Activated effector memory CD4-positive, alpha-beta T cell treated with Interleukin-2 at 50 U/mL for 16 hours (primary cell): Measurements from ENCODE around the gene FGGY.

ENCODE experiments used
- DNase-seq: peaks from one replicate; pipeline ENCODE4 v3.0.0-alpha.2; 2020

FGGY gene

GRCh38 chr1:59354709-59355337 is 57.9 kb downstream of the FGGY start:
- DNase-seq, result no peak

- DNase-seq, result no peak
These were observed 58.5 kb downstream of the FGGY start for GRCh38 chr1:59355361-59355760.

GRCh38 chr1:59356627-59357026 is 59.7 kb downstream of the FGGY start:
- no peak for DNase-seq

DNA sequence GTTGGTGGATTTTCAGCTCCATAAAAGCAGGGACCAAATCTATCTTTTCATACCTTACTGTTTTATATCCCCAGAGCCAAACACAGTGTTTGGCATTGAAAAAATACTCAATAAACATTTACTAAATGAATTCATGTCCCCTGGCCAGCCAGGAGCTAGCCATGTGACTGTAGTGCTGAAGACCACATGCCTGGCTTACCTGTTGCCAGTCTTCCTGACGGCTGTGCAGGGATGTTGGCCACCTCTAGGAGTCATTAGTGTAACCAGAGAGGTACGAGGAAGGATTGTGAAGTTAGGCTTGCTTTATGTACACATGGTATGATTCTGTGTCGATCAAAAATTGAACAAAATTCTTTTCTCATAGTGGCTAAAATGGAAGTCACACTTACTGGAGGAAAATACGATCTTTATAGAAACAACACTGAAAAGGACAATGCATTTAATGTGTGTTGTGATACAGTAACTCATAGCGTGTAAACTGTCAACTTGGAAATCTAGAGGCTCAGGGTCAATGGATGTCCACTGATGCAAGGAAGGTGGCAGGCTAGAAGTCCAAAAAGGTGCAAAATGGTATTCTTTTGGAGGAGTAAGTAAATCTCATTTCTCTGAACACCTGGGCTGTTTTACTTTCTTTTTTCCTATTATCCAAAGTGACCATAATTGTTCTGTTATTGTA is 60.9 kb downstream of the FGGY start:
- DNase-seq, result no peak

DNA sequence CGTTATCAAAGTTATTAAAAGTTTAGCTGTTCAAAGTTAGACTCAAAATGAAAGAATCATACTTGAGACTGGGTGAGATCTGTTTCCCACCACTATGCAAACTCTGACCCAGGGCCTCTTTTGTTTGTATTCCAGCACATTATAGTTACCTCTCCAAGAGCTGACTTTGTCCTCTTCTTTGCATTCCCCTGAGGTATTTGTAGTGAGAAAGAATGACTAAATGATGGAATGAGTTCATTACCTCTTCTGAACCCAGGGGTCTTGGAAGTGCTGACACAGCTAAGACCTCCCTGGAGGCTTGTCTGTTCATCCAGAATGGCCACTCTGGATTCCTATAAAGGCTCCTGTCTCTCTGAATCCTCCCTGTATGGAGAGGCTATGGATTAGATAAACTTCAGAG is 62.4 kb downstream of the FGGY start:
- no peak for DNase-seq

DNA sequence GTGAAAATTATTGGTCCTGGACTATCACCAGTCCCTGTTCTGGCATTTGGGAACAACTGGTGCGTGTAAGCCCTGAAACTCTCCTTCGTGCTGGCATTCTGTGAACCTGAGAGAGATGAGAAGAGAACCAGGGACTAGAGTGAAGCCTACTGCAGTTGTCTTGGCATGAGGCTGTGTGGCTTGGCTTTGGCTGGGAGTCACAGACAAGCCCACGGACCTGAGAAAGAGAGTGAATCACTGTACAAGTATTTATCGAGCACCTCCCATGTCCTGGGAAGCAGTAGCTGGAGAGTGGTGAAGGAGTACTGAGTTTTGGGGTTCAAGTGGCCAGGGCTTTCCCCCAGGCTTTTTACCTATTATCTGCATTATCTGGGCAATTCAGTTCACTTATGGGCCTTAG is 63.3 kb downstream of the FGGY start:
- DNase-seq, result no peak

- no peak for DNase-seq
These were observed 63.8 kb downstream of the FGGY start for GRCh38 chr1:59360729-59361128.

DNA sequence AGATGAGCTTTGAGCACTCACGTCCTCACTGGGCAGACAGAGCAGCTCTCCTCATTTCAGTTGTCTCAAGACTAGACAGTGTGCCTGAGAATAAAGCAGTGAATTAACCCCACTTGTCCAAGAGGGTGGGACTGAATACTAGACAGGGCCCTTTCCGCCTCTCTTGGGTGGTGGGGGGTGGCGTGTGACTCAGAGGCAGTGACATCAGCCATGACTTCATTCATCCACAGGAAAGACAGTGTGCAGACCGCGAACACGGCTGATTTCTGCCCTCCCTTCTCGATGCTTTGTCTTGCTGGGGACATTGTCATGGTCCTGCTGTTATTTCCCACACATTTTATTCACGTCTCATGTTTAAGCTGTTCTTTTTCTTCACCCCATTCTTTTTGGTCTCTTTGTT is 64.9 kb downstream of the FGGY start:
- no peak for DNase-seq

DNA sequence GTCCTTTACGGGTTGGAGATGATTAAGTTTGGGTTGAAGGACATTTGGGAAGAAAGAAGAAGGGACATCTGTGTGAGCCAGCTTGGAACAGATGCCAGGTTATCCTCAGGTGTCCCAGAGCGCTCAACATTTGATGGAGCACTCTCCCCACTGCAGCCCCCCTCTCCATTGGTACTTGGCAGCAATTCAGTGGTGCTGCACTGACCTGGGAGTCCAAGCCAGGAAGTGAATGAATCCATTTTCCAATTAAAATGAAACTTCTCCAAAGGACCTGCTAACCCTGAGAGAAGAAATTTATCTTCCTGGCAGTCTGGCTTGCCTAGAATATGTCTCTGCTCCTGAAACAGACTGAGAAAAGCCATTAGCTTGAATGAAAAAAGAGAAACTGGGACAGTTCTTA is 67.1 kb downstream of the FGGY start:
- no peak for DNase-seq

GRCh38 chr1:59366346-59366745 is 69.5 kb downstream of the FGGY start:
- DNase-seq, result no peak

- DNase-seq, result no peak
These were observed 70.6 kb downstream of the FGGY start for GRCh38 chr1:59367301-59368007.

DNA sequence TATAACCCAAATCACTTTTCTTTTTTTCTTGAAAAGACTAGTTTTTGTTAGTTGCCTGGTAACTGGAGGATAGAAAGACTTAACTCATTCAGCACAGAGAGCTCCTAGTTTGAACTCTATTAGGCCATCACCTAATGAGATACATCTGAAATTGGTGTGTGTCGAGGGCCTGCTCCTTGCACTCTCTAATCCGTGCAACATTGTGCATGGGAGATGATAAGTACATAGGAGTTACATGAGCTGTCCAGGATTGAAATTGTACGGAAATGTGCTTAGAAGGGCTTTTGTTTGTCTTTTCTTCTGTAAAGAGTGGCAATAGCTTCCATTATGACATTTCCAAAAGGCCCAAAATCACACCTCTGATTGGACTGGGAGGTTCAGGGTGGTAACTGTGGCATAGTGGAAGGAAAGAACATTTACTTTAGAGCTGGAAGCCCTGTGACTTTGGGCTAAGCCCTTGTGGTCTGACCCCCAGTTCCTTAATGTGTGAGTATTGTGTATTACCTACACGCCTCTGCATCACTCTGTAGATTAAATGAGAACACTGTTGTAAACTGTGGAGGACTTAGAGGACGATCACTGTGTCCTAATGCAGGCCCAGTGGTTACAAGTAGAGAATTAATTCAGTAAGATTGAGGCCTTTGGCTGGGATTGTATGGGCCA is 71.2 kb downstream of the FGGY start:
- DNase-seq, result no peak

DNA sequence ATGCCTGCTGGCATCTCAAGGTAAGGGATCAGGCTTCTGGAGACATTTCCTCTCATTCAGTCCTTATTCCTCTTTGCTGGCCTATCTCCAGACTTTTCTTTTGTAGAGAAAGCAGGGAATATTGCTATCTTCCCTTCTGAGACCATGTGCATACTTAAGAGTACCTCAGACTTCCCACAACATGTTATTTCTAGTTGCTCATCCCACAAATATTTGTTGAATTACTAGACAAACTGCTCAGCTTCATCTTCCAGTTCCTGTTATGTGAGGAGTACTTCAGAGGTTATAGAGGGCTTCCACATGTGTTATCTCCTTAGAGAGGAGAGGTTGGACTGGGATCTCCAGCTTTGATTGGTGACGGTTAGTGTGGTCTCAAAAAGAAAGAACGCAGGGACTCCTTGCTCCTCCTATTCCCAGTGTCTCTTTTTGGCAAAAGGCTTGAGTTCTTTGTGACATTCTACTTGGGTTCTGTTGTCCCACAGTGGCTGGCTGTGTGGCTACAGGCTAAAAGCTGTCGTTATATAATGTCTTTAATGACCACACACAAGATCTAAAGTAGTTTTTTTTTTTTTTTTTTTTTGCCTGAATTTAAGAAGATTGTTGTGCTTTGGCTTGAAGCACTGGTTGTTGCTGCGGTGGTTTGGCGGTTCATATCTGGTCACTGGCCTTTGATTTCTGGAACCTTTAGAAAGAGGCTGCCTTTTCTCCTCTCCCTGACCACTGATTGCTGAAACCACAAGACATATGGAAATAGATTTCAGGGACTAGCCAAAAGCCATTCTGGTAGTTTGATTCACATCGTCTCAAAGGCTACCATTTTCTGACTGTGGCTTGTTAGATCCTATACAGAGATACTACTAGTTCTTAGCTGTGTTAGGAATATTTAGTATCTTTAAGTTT is 78.7 kb downstream of the FGGY start:
- no peak for DNase-seq

DNA sequence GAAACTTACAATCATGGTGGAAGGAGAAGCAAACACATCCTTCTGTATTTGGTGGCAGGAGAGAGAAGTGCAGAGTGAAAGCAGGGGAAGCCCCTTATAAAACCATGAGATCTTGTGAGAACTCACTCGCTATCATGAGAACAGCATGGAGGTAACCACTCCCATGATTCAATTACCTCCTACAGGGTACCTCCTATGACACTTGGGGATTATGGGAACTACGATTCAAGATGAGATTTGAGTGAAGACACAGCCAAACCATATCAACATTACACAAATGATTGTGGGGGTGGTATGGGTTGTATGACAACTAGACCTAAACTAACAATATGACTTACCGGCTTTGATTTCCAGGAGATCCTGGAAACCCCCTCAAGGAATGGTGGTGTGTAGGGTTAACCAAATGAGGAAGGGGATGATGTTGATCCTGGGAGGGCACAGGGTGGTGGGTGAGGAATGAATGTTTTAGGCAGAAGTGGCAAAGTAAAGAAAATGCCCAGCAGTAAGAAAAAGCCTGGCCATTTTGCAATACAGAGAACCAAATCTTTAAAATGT is 80.5 kb downstream of the FGGY start:
- no peak for DNase-seq

- no peak for DNase-seq
These were observed 81.9 kb downstream of the FGGY start for GRCh38 chr1:59378621-59379370.

DNA sequence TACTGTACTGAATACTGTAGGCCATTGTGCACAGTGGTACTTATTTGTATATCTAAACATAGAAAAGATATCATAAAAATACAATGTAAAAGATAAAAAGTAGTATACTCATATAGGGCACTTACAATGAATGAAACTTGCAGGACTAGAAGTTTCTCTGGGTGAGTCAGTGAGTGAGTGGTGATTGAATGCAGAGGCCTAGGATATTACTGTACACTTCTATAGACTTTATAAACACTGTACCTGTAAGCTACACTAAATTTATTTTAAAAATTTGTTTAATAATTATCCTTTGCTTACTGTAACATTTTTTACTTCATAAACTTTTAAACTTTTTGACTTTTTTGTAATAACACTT is 82.5 kb downstream of the FGGY start:
- no peak for DNase-seq

DNA sequence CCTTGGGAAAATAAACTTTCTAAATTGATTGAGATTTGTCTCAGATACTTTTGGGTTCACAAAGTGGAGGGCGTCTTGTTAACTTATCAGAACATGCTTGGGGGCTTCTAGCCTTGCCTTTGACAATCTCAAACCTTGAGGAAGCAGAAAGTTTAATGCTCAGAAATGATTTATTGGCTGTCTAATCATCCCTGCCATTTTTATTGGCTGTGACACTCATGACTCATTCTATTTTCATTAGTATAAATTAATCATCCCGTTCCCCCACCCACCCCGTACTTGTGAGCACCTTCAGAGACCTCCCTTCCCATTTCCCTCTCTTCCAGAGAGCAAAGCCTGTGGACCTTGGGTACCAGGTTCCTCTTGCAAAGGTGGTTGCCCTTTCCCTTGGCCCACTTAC is 87.1 kb downstream of the FGGY start:
- DNase-seq, result no peak

DNA sequence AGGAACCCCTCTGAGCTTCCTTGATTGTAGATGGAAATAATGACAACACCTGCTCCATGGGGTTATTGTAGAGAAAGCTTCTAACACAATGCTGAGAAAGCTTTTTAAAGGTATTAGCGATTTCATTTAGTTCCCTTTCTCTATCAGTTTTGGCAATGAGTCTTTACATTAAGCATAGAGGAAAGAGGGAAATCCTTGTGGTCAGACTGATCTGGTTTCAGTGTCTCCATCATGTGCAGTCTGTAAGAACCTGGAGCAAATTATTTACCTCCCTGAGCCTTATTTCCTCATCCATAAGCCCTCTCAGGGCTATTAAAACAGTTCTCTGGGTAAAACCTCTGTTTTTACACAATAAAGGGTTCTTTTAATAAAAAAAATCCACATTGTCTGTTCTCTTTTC is 87.5 kb downstream of the FGGY start:
- DNase-seq, result no peak

GRCh38 chr1:59388191-59388590 is 91.3 kb downstream of the FGGY start:
- no peak for DNase-seq

DNA sequence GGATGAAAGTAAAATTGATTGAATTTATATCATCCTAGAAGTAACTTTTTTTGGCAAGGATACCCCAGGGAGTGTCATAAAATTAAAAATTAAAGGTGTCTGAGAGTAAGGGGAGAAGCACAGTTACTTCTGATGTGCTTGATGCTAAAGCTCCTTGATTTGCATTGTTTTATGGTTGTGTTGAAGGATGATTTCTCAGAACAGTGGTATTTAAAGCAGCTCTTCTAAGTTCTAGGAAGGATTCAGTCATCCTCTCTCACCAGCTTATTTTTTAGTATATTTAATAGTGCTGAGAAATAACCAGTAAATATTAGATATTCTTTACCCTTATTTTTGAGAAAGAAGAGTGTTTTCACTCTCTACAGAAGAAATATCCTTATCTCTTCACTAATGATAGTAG is 93.0 kb downstream of the FGGY start:
- DNase-seq, result no peak

GRCh38 chr1:59390307-59390706 is 93.4 kb downstream of the FGGY start:
- no peak for DNase-seq
